ENCODE data around the gene CPEB2. TPM values are rescaled to one million over a fixed set of nuclear protein-coding genes. Genes with fewer than 3 reads are reported as not detected.

The CPEB2 gene
- 10 to 100 TPM; 15.8 to 17.0 TPM for total RNA-seq
- 1 to 10 TPM in 1 of 3 donors, under 1 TPM in 2; 0.68 to 1.7 (median 0.91) TPM for polyA plus RNA-seq
- total RNA-seq, result 3.3 to 24.8 (median 11.3) reads per million in 6 experiments

DNA sequence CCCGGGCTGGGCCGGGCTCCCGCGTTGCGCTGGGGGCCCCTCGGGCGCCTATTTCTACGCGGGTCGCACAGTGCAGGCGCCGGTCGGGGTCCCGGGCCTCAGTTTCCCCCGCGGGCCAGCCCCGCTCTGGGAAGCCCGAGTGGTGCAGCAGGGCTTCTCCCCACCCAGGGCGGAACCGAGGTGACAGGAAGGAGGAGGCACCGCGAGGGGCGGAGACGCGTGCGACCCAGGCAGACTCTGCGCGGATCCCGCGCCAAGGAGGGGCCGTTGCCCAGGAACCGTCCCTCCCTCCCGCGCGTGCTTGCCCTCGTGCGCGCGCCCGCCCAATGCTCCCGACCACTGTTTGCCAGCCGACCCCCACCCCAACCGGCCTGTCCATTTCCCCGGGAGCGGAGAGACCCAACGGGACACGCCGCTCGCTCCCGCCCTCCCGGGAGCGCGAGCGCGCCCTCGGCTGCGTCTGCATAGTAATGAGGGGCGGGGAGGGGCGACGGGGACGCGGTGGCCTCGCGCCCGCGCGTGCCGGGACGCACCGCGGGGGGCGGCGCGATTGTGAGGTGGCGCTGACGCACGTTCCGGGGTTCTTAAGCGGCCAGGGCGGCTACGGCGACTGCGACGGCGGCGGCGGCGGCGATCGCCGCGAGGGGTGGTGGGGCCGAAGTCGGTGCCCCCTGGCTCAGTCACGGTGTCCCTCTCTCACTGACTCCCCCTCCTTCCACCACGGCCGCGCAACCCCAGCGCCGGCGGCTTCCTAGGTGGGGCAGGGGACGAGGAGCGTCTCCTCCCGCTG, at the start of gene CPEB2:
Gene CPEB2 (plus strand): TSS at position 613 of the 790 bp plus-strand sequence. CDS start 193 bp downstream, outside the sequence.
- peaks cover 8 to 25% (median 21%) of the 10 kb centered on the region in 4 donors for H3K4me1 Mint-ChIP-seq
- H3K9me3 Mint-ChIP-seq, result no peaks in the 10 kb centered on the region
- peak within 1 kb of the TSS; percentile 94 to 99 (median 97) for H3K27ac Mint-ChIP-seq
- H3K36me3 Mint-ChIP-seq, result peaks cover 0 to under 1% (median 0%) of the 10 kb centered on the region in 3 donors
- H3K4me3 Mint-ChIP-seq, result peak within 1 kb of the TSS; percentile 90 to 96 (median 94)
- POLR2A ChIA-PET, result interaction anchor here (0.8 to 1.8 kb wide), 6 partner anchors 15 to 681 kb away, joined by 3 to 17 read pairs (median 3); partner anchors contain the start of gene FBXL5
- DNase-seq (peak; percentile 85 to 96 (median 90)), ATAC-seq (peak; percentile 67 to 75)
- peaks cover 0 to 2% (median 0%) of the 10 kb centered on the region in 5 donors for H3K27me3 Mint-ChIP-seq

DNA sequence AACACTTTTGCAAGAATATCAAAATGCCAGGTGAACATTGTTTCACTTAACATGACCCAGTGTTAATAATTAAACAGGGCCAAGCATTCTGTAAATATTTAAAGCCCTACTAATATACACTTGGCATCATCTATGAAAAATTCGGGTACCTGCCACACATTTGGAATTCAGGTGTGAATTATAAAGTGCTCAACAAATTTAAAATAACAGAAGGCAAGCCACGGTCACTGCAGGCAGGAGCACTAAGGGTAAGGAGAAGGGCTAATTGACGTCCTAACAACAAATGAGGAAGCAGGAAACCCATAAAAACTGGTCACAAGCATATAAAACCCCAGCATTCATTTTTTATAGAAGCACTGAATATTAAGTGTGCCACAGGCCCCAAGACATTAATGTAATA, 43.8 kb upstream of the CPEB2 start:
- Mint-ChIP-seq H3K4me1 (peaks cover 0 to 2% (median 0%) of the 10 kb centered on the region in 4 donors), H3K27me3 (peaks cover 8 to 25% (median 15%) of the 10 kb centered on the region in 5 donors), H3K36me3 (no peaks in the 10 kb centered on the region), H3K27ac (no peak overlapping the region), H3K9me3 (no peaks in the 10 kb centered on the region), H3K4me3 (no peak overlapping the region)
- ATAC-seq, result no peak
- no peak for DNase-seq
- POLR2A ChIA-PET, result no interaction called here

DNA sequence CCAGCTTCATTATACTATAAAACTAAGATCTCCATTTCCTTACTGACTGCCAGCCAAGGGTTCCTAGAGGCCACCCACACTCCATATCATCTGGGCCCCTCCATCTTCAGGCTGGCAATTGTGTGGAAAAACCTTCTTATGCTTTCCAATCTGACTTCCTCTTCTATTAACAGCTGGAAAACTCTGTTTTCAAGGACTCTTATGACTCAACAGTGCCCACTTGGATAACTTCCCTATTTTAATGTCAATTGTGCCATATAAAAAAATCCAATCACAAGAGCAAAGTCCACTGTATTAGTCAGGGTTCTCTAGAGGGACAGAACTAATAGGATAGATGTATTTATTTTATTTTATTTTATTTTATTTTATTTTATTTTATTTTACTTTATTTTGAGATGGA, 41.0 kb upstream of the CPEB2 start:
- DNase-seq, result no peak
- Mint-ChIP-seq H3K4me3 (no peak overlapping the region), H3K36me3 (no peaks in the 10 kb centered on the region), H3K27me3 (peaks cover 14 to 31% (median 19%) of the 10 kb centered on the region in 5 donors), H3K4me1 (no peaks in the 10 kb centered on the region), H3K9me3 (no peaks in the 10 kb centered on the region), H3K27ac (no peak overlapping the region)
- ATAC-seq, result no peak
- POLR2A ChIA-PET, result no interaction called here

- ATAC-seq (no peak), DNase-seq (no peak)
- POLR2A ChIA-PET, result no interaction called here
- H3K27ac Mint-ChIP-seq, result no peak overlapping the region
- peaks cover 15 to 44% (median 21%) of the 10 kb centered on the region in 5 donors for H3K27me3 Mint-ChIP-seq
- H3K9me3 Mint-ChIP-seq, result no peaks in the 10 kb centered on the region
- no peaks in the 10 kb centered on the region for H3K4me1 Mint-ChIP-seq
- no peak overlapping the region for H3K4me3 Mint-ChIP-seq
- no peaks in the 10 kb centered on the region for H3K36me3 Mint-ChIP-seq
Observed at GRCh38 chr4:14965071-14965470, 37.2 kb upstream of the CPEB2 start.

- H3K27ac Mint-ChIP-seq, result no peak overlapping the region
- peaks cover 0 to 5% (median 0%) of the 10 kb centered on the region in 3 donors for H3K36me3 Mint-ChIP-seq
- DNase-seq, result no peak
- H3K27me3 Mint-ChIP-seq, result peaks cover 14 to 53% (median 24%) of the 10 kb centered on the region in 5 donors
- H3K9me3 Mint-ChIP-seq, result peaks cover 0 to 8% (median 5%) of the 10 kb centered on the region in 9 donors
- POLR2A ChIA-PET, result no interaction called here
- no peak overlapping the region for H3K4me3 Mint-ChIP-seq
- ATAC-seq, result no peak
- H3K4me1 Mint-ChIP-seq, result no peaks in the 10 kb centered on the region
Observed at GRCh38 chr4:14967982-14968381, 34.3 kb upstream of the CPEB2 start.

- Mint-ChIP-seq H3K36me3 (peaks cover 0 to 20% (median 3%) of the 10 kb centered on the region in 3 donors), H3K27me3 (peaks cover 7 to 32% (median 27%) of the 10 kb centered on the region in 5 donors), H3K4me3 (no peak overlapping the region), H3K4me1 (no peaks in the 10 kb centered on the region), H3K27ac (no peak overlapping the region), H3K9me3 (peaks cover 0 to 14% (median 6%) of the 10 kb centered on the region in 9 donors)
- DNase-seq (no peak), ATAC-seq (no peak)
- POLR2A ChIA-PET, result no interaction called here
Observed at GRCh38 chr4:14977830-14978229, 24.5 kb upstream of the CPEB2 start.

- Mint-ChIP-seq H3K27me3 (peaks cover 5 to 21% (median 13%) of the 10 kb centered on the region in 5 donors), H3K4me1 (no peaks in the 10 kb centered on the region), H3K4me3 (no peak overlapping the region), H3K27ac (no peak overlapping the region), H3K9me3 (no peaks in the 10 kb centered on the region), H3K36me3 (peaks cover 0 to 5% (median 3%) of the 10 kb centered on the region in 3 donors)
- ATAC-seq (no peak), DNase-seq (no peak)
- POLR2A ChIA-PET, result no interaction called here
Observed at GRCh38 chr4:14984448-14984847, 17.8 kb upstream of the CPEB2 start.

DNA sequence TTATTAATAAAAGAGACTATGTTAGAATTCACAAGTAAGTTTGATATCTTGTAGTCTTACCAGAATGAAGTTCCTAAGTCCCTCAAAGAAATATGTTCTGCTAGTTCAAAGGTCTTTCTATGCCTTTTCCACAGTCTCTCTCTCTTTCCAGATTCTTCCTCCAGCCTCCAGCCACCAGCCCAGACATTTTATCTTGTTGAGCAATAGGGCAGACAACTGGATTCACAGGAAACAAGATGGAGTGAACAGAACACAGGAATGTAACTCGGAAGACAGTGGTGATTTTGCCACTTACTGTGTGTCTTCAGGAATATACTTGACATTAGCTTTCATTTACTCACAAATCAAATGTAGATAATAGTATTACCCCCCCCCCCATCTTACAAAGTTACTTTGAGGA, 17.1 kb upstream of the CPEB2 start:
- Mint-ChIP-seq H3K27ac (no peak overlapping the region), H3K9me3 (no peaks in the 10 kb centered on the region), H3K36me3 (peaks cover 0 to 5% (median 3%) of the 10 kb centered on the region in 3 donors), H3K4me1 (no peaks in the 10 kb centered on the region), H3K27me3 (peaks cover 0 to 17% (median 9%) of the 10 kb centered on the region in 5 donors), H3K4me3 (no peak overlapping the region)
- DNase-seq (no peak), ATAC-seq (no peak)
- POLR2A ChIA-PET, result interaction anchor here (0.6 kb wide), 1 partner anchor 19 kb away, joined by 3 read pairs; no protein-coding TSS in a partner anchor

DNA sequence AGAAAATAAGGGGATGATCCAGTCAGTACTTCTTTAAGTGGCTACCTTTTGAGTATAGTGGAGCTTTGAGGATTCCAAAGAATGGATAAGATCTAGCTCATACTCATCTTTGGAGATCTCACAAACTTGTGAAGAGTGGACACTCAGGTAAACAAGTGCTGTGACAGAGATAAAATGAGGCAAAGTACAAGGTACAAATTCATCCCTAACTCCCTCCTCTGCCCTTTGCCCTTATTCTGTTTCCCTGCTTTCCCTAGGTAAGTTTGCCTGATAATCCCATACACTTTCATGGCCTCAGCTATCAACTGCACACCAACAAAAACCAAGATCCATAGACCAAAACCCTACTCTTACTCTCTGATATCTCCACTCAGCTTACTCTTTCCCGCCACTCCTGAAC, 16.4 kb upstream of the CPEB2 start:
- Mint-ChIP-seq H3K4me3 (no peak overlapping the region), H3K36me3 (peaks cover 0 to 5% (median 3%) of the 10 kb centered on the region in 3 donors), H3K4me1 (no peaks in the 10 kb centered on the region), H3K27me3 (peaks cover 0 to 17% (median 9%) of the 10 kb centered on the region in 5 donors), H3K27ac (no peak overlapping the region), H3K9me3 (no peaks in the 10 kb centered on the region)
- ATAC-seq, result no peak
- no peak for DNase-seq
- POLR2A ChIA-PET, result interaction anchor here (1.0 kb wide), 1 partner anchor 17 kb away, joined by 3 read pairs; no protein-coding TSS in a partner anchor

- Mint-ChIP-seq H3K4me3 (no peak overlapping the region), H3K36me3 (no peaks in the 10 kb centered on the region), H3K9me3 (no peaks in the 10 kb centered on the region), H3K27ac (no peak overlapping the region), H3K27me3 (peaks cover 0 to 14% (median 12%) of the 10 kb centered on the region in 5 donors), H3K4me1 (no peaks in the 10 kb centered on the region)
- POLR2A ChIA-PET, result interaction anchor here (1.1 to 1.2 kb wide), 2 partner anchors 8 to 15 kb away, joined by 3 read pairs; no protein-coding TSS in a partner anchor
- DNase-seq (no peak), ATAC-seq (no peak)
Observed at GRCh38 chr4:14987054-14987453, 15.2 kb upstream of the CPEB2 start.

DNA sequence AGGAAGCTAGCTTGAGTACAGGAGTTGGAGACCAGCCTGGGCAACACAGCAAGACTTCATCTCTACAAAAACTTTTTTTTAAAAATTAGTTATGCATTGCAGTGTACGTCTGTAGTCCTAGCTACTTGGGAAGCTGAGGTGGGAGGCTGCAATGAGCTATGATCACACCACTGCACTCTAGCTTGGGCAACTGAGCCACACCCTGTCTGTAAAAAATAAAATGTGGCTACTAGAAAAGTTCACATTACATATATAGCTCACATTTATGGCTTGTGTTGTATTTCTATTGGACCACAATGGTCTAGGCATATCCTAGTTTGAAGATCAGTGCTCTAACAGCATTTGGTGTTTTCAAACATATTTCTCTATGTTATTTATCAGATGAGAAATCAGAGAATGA, 11.8 kb upstream of the CPEB2 start:
- no peak overlapping the region for H3K4me3 Mint-ChIP-seq
- no peaks in the 10 kb centered on the region for H3K36me3 Mint-ChIP-seq
- H3K9me3 Mint-ChIP-seq, result no peaks in the 10 kb centered on the region
- H3K4me1 Mint-ChIP-seq, result peaks cover 0 to 6% (median 0%) of the 10 kb centered on the region in 4 donors
- ATAC-seq, result no peak
- H3K27me3 Mint-ChIP-seq, result peaks cover 0 to 26% (median 12%) of the 10 kb centered on the region in 5 donors
- POLR2A ChIA-PET, result interaction anchor here (0.6 kb wide), 1 partner anchor 48 kb away, joined by 3 read pairs; no protein-coding TSS in a partner anchor
- H3K27ac Mint-ChIP-seq, result no peak overlapping the region
- DNase-seq, result no peak

DNA sequence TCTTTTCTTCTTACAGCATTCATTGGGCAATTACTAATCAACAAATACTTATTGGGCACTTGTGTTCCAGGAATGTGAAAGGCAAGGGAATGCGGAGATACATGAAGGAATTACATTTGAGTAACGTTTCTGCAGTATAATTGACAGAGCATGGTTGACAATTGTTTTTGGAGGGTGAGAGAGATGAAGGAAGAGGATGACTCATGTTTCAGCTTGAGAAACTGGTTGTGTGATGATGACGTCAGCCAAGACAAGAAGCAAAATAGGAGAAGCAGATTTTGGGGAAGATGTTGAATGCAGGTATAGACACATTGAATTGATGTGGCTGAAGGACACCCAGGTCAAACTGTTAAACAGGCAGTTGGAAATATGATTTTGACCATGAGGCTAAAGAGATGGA, 8.0 kb upstream of the CPEB2 start:
- Mint-ChIP-seq H3K4me1 (peaks cover 0 to 6% (median 0%) of the 10 kb centered on the region in 4 donors), H3K36me3 (no peaks in the 10 kb centered on the region)

More for the DNA sequence above, 8.0 kb upstream of the CPEB2 start:
- no peak for ATAC-seq
- Mint-ChIP-seq H3K4me3 (no peak overlapping the region), H3K27ac (no peak overlapping the region), H3K9me3 (no peaks in the 10 kb centered on the region), H3K27me3 (peaks cover 0 to 23% (median 7%) of the 10 kb centered on the region in 5 donors)
- POLR2A ChIA-PET, result no interaction called here
- DNase-seq, result no peak
